PFSK-1 (cell line): ENCODE data around the gene RAPGEF2.

Experiments
- FOXP2 ChIP-seq: optimal IDR thresholded peaks from 2 replicates; pipeline ENCODE3; 2011; ENCODE audit warnings: borderline replicate concordance, control low read depth, inconsistent platforms; ENCODE audit not compliant: insufficient read depth; ENCODE audit errors: extremely low read length, extremely low read depth
- POLR2AphosphoS5 ChIP-seq: IDR thresholded peaks from 2 replicates; pipeline ENCODE4 v1.6.1; 2012; ENCODE audit warnings: low read depth, mild to moderate bottlenecking, control low read depth, low read length, moderate library complexity
- REST ChIP-seq, 2 experiments: IDR thresholded peaks; 2 replicates each; pipeline versions ENCODE4 v1.6.1 to v1.8.0; 2011 to 2012; ENCODE audit warnings: low read depth in 2 of 2, low read length in 2 of 2, control low read depth in 1 of 2, inconsistent platforms in 1 of 2, mild to moderate bottlenecking in 1 of 2, moderate library complexity in 1 of 2; ENCODE audit not compliant: insufficient read depth in 1 of 2
- SIN3A ChIP-seq: IDR thresholded peaks from 2 replicates; pipeline ENCODE4 v1.6.1; 2012; ENCODE audit warnings: mild to moderate bottlenecking, low read length, moderate library complexity, borderline replicate concordance; ENCODE audit not compliant: insufficient read depth
- TAF1 ChIP-seq: IDR thresholded peaks from 2 replicates; pipeline ENCODE4 v1.6.1; 2012; ENCODE audit warnings: low read length, control low read depth, borderline replicate concordance; ENCODE audit not compliant: insufficient read depth

The RAPGEF2 gene

GRCh38 chr4:159071969-159072765 lies 30.7 kb upstream of the RAPGEF2 start:
- no peak for TF ChIP-seq REST (IDR thresholded peaks at IDR 0.05; ENCODE audit: insufficient read depth in 1 of 2, low read depth in 2 of 2, low read length in 2 of 2)
- no peak for TF ChIP-seq FOXP2
- no peak for TF ChIP-seq POLR2AphosphoS5
- no peak for TF ChIP-seq TAF1
- no peak for TF ChIP-seq SIN3A

- TF ChIP-seq POLR2AphosphoS5 = no peak
- no peak for TF ChIP-seq REST (IDR thresholded peaks at IDR 0.05; ENCODE audit: insufficient read depth in 1 of 2, low read depth in 2 of 2, low read length in 2 of 2)
- no peak for TF ChIP-seq SIN3A
- no peak for TF ChIP-seq FOXP2
- no peak for TF ChIP-seq TAF1
Observed at GRCh38 chr4:159075531-159075932, 27.3 kb upstream of the RAPGEF2 start.

- TF ChIP-seq FOXP2 = no peak
- TF ChIP-seq SIN3A = no peak
- no peak for TF ChIP-seq REST (IDR thresholded peaks at IDR 0.05; ENCODE audit: insufficient read depth in 1 of 2, low read depth in 2 of 2, low read length in 2 of 2)
- no peak for TF ChIP-seq TAF1
- no peak for TF ChIP-seq POLR2AphosphoS5
Observed at GRCh38 chr4:159077702-159078495, 25.0 kb upstream of the RAPGEF2 start.

- no peak for TF ChIP-seq REST (IDR thresholded peaks at IDR 0.05; ENCODE audit: insufficient read depth in 1 of 2, low read depth in 2 of 2, low read length in 2 of 2)
- TF ChIP-seq TAF1 = no peak
- TF ChIP-seq FOXP2 = no peak
- TF ChIP-seq POLR2AphosphoS5 = no peak
- no peak for TF ChIP-seq SIN3A
Observed at GRCh38 chr4:159079074-159079473, 23.8 kb upstream of the RAPGEF2 start.
